Measurements from ENCODE around the gene GNAI2. TPM values are rescaled to one million over a fixed set of nuclear protein-coding genes. Genes with fewer than 3 reads are reported as not detected.

The GNAI2 gene
- total RNA-seq, 1 experiment from 2014 or later, result 185 TPM

- no peak for TF ChIP-seq AR (CRISPR knock-in tag; IDR thresholded peaks at IDR 0.05)
- TF ChIP-seq ZNF512 (CRISPR knock-in tag; IDR thresholded peaks at IDR 0.05; ENCODE audit: borderline replicate concordance), result no peak
- no peak for TF ChIP-seq HMGA2 (CRISPR knock-in tag; IDR thresholded peaks at IDR 0.05)
- no peak for TF ChIP-seq OVOL2 (CRISPR knock-in tag; IDR thresholded peaks at IDR 0.05; ENCODE audit: borderline replicate concordance)
- no peak for TF ChIP-seq TCF7 (CRISPR knock-in tag; IDR thresholded peaks at IDR 0.05; ENCODE audit: low read depth)
- no peak for TF ChIP-seq SMAD3 (CRISPR knock-in tag; IDR thresholded peaks at IDR 0.05; ENCODE audit: borderline replicate concordance)
- no peak for TF ChIP-seq NR3C1 (CRISPR knock-in tag; conservative IDR thresholded peaks at IDR 0.05; ENCODE audit: low read depth)
- TF ChIP-seq NFATC4 (CRISPR knock-in tag; IDR thresholded peaks at IDR 0.05), result no peak
- TF ChIP-seq ATF2 (CRISPR knock-in tag; IDR thresholded peaks at IDR 0.05; ENCODE audit: borderline replicate concordance, low read depth), result no peak
- TF ChIP-seq MXD4 (CRISPR knock-in tag; IDR thresholded peaks at IDR 0.05; ENCODE audit: borderline replicate concordance), result no peak
Observed at GRCh38 chr3:50258979-50259378, 23.0 kb downstream of the GNAI2 start (continued).

- 0 out of 2 replicates have a peak, but pooled peaks have one; percentile 0 for ATAC-seq
- H3K9me3 Mint-ChIP-seq, result no peaks in the 10 kb centered on the region
- DNase-seq (ENCODE audit: low spot score), result peak; percentile 42
- H3K27ac Mint-ChIP-seq, result peak overlapping the region; percentile 91
- ChIA-PET CTCF (interaction anchor here (0.8 to 7.6 kb wide), 28 partner anchors 8 to 135 kb away, joined by 3 to 151 read pairs (median 8); partner anchors contain the start of genes GNAI2, HYAL1, HYAL2 and HYAL3), POLR2A (interaction anchor here (0.6 to 1.6 kb wide), 6 partner anchors 9 to 40 kb away, joined by 3 to 6 read pairs (median 4); partner anchors contain the start of genes GNAI2, HYAL3, NAA80 and SEMA3B)
- H3K36me3 Mint-ChIP-seq, result peaks cover 16% of the 10 kb centered on the region
- H3K4me3 Mint-ChIP-seq, result peak overlapping the region; percentile 64
- H3K27me3 Mint-ChIP-seq (ENCODE audit: low read depth), result no peaks in the 10 kb centered on the region
- H3K4me1 Mint-ChIP-seq, result peaks cover 30% of the 10 kb centered on the region
- TF ChIP-seq MYBL2 (CRISPR knock-in tag; IDR thresholded peaks at IDR 0.05) (no peak), KAT7 (CRISPR knock-in tag; IDR thresholded peaks at IDR 0.05; ENCODE audit: borderline replicate concordance) (no peak), ZNF532 (CRISPR knock-in tag; IDR thresholded peaks at IDR 0.05; ENCODE audit: borderline replicate concordance) (no peak), ZMAT4 (CRISPR knock-in tag; IDR thresholded peaks at IDR 0.05) (no peak), ZNF416 (CRISPR knock-in tag; IDR thresholded peaks at IDR 0.05) (no peak), IRF1 (CRISPR knock-in tag; IDR thresholded peaks at IDR 0.05) (no peak), NFYB (CRISPR knock-in tag; conservative IDR thresholded peaks at IDR 0.05; ENCODE audit: low read depth) (no peak), MAX (CRISPR knock-in tag; IDR thresholded peaks at IDR 0.05) (no peak), ERG (CRISPR knock-in tag; IDR thresholded peaks at IDR 0.05) (no peak), E2F5 (CRISPR knock-in tag; IDR thresholded peaks at IDR 0.05) (no peak), IRF2 (CRISPR knock-in tag; IDR thresholded peaks at IDR 0.05; ENCODE audit: borderline replicate concordance, low read depth) (no peak), TEAD1 (CRISPR knock-in tag; IDR thresholded peaks at IDR 0.05) (no peak)
Observed at GRCh38 chr3:50259432-50260026, 23.5 kb downstream of the GNAI2 start.

Data from WTC11 (cell line).